Karpas-422 (cell line): ENCODE results near the gene RAP1GAP2. TPM values are rescaled to one million over a fixed set of nuclear protein-coding genes. Genes with fewer than 3 reads are reported as not detected.

ENCODE experiments used
- DNase-seq: peaks from one replicate; pipeline ENCODE4 v3.0.0-alpha.2; 2015
- H2AFZ ChIP-seq: fragments of 200-600 bp; sonication (generic); 2 replicates; pipeline ENCODE4 v1.6.1; 2014; ENCODE audit warnings: antibody characterized with exemption, low read length, mixed read lengths
- H3K27ac ChIP-seq: fragments of 200-600 bp; sonication (generic); 2 replicates; pipeline ENCODE4 v1.5.1; 2014; ENCODE audit warnings: mild to moderate bottlenecking, low read length, moderate library complexity
- H3K27me3 ChIP-seq: fragments of 200-600 bp; sonication (generic); 2 replicates; pipeline ENCODE4 v1.6.1; 2014; ENCODE audit warnings: low read length, mixed read lengths
- H3K36me3 ChIP-seq: fragments of 200-600 bp; sonication (generic); 2 replicates; pipeline ENCODE4 v1.6.1; 2014; ENCODE audit warnings: low read length, mixed read lengths; ENCODE audit not compliant: insufficient read depth
- H3K4me1 ChIP-seq: fragments of 200-600 bp; sonication (generic); 2 replicates; pipeline ENCODE4 v1.6.1; 2014; ENCODE audit warnings: mild to moderate bottlenecking, low read length, mixed read lengths
- H3K4me2 ChIP-seq: fragments of 200-600 bp; sonication (generic); 2 replicates; pipeline ENCODE4 v1.6.1; 2014; ENCODE audit warnings: low read length, low read depth, mild to moderate bottlenecking; ENCODE audit not compliant: poor library complexity, severe bottlenecking
- H3K4me3 ChIP-seq: fragments of 200-600 bp; sonication (generic); 2 replicates; pipeline ENCODE4 v1.5.1; 2014; ENCODE audit warnings: mild to moderate bottlenecking, antibody characterized with exemption, low read length, mixed read lengths
- H3K79me2 ChIP-seq: fragments of 200-600 bp; sonication (generic); 2 replicates; pipeline ENCODE4 v1.6.1; 2014; ENCODE audit warnings: mild to moderate bottlenecking, low read length, mixed read lengths
- H3K9ac ChIP-seq: fragments of 200-600 bp; sonication (generic); 2 replicates; pipeline ENCODE4 v1.6.0; 2014; ENCODE audit warnings: low read length
- H3K9me2 ChIP-seq: fragments of 200-600 bp; sonication (generic), shearing (Covaris generic); replicated peaks from 2 replicates; pipeline ENCODE4 v1.6.0; 2014; ENCODE audit warnings: mild to moderate bottlenecking, low read length, moderate library complexity; ENCODE audit not compliant: insufficient read depth
- H3K9me3 ChIP-seq: fragments of 300-700, 200-600 bp; sonication (generic); 2 replicates; pipeline ENCODE4 v1.6.1; 2014; ENCODE audit warnings: low read length, mixed read lengths
- H4K20me1 ChIP-seq: fragments of 200-600 bp; sonication (generic); 2 replicates; pipeline ENCODE4 v1.6.1; 2014; ENCODE audit warnings: mild to moderate bottlenecking, antibody characterized with exemption, low read length, low read depth; ENCODE audit not compliant: insufficient read depth
- total RNA-seq: library from RNA; depleted of rRNA; stranded (reverse); fragments of >200 nt; shearing (Covaris generic); gene quantifications from 2 replicates; pipeline ENCODE4 v1.2.3, GENCODE V29; 2014; ENCODE audit warnings: low replicate concordance

Gene RAP1GAP2
- total RNA-seq, 1 experiment from 2014 or later: 6.0 TPM

- Histone ChIP-seq H3K9ac (no peak overlapping the region), H3K9me3 (peaks cover 4% of the 10 kb centered on the region; the same call in 1 of the 2 replicates), H3K9me2 (no peaks in the 10 kb centered on the region), H3K79me2 (no peaks in the 10 kb centered on the region), H3K27ac (no peak overlapping the region), H3K36me3 (peaks cover 9% of the 10 kb centered on the region; the same call in 1 of the 2 replicates), H3K4me2 (no peak overlapping the region), H4K20me1 (no peaks in the 10 kb centered on the region), H3K4me3 (no peak overlapping the region), H3K27me3 (no peaks in the 10 kb centered on the region), H2AFZ (no peak overlapping the region), H3K4me1 (peaks cover under 1% of the 10 kb centered on the region; the same call in 1 of the 2 replicates)
- DNase-seq: no peak
Measured at GRCh38 chr17:3017936-3018335, 221.7 kb downstream of the RAP1GAP2 start.

- H3K27ac ChIP-seq: no peak overlapping the region
- H3K9me3 ChIP-seq: peaks cover 7% of the 10 kb centered on the region; the same call in 1 of the 2 replicates
- H3K4me1 ChIP-seq: no peaks in the 10 kb centered on the region
- no peaks in the 10 kb centered on the region for H4K20me1 ChIP-seq
- no peaks in the 10 kb centered on the region for H3K27me3 ChIP-seq
- no peak overlapping the region for H3K9ac ChIP-seq
- H3K4me2 ChIP-seq: no peak overlapping the region
- no peaks in the 10 kb centered on the region for H3K79me2 ChIP-seq
- H3K36me3 ChIP-seq: peaks cover 14% of the 10 kb centered on the region
- no peak for DNase-seq
- no peaks in the 10 kb centered on the region for H3K9me2 ChIP-seq
- no peak overlapping the region for H3K4me3 ChIP-seq
- H2AFZ ChIP-seq: no peak overlapping the region
Measured at GRCh38 chr17:3019761-3020160, 223.5 kb downstream of the RAP1GAP2 start.

- H4K20me1 ChIP-seq: no peaks in the 10 kb centered on the region
- H3K4me1 ChIP-seq: no peaks in the 10 kb centered on the region
- no peak overlapping the region for H3K4me3 ChIP-seq
- DNase-seq: no peak
- H3K9ac ChIP-seq: no peak overlapping the region
- H3K27ac ChIP-seq: no peak overlapping the region
- H3K36me3 ChIP-seq: peaks cover 14% of the 10 kb centered on the region
- no peaks in the 10 kb centered on the region for H3K27me3 ChIP-seq
- no peaks in the 10 kb centered on the region for H3K79me2 ChIP-seq
- no peak overlapping the region for H2AFZ ChIP-seq
- H3K9me2 ChIP-seq: no peaks in the 10 kb centered on the region
- no peak overlapping the region for H3K4me2 ChIP-seq
- peaks cover 7% of the 10 kb centered on the region; the same call in 1 of the 2 replicates for H3K9me3 ChIP-seq
Measured at GRCh38 chr17:3020381-3020780, 224.1 kb downstream of the RAP1GAP2 start.

GRCh38 chr17:3022197-3022596 lies 226.0 kb downstream of the RAP1GAP2 start:
- Histone ChIP-seq H3K27me3 (no peaks in the 10 kb centered on the region), H3K27ac (no peak overlapping the region), H3K9me3 (peaks cover 7% of the 10 kb centered on the region; the same call in 1 of the 2 replicates), H3K36me3 (peaks cover 14% of the 10 kb centered on the region), H3K9ac (no peak overlapping the region), H2AFZ (no peak overlapping the region), H3K4me2 (no peak overlapping the region), H3K4me3 (no peak overlapping the region), H3K9me2 (no peaks in the 10 kb centered on the region), H3K4me1 (no peaks in the 10 kb centered on the region), H4K20me1 (no peaks in the 10 kb centered on the region), H3K79me2 (no peaks in the 10 kb centered on the region)
- DNase-seq: no peak

- Histone ChIP-seq H3K27me3 (no peaks in the 10 kb centered on the region), H4K20me1 (no peaks in the 10 kb centered on the region), H2AFZ (no peak overlapping the region), H3K4me1 (no peaks in the 10 kb centered on the region), H3K79me2 (no peaks in the 10 kb centered on the region), H3K9ac (no peak overlapping the region), H3K9me3 (peaks cover 7% of the 10 kb centered on the region; the same call in 1 of the 2 replicates), H3K27ac (no peak overlapping the region), H3K36me3 (peaks cover 14% of the 10 kb centered on the region), H3K9me2 (no peaks in the 10 kb centered on the region), H3K4me3 (no peak overlapping the region), H3K4me2 (no peak overlapping the region)
- DNase-seq: no peak
Measured at GRCh38 chr17:3024346-3024745, 228.1 kb downstream of the RAP1GAP2 start.

GRCh38 chr17:3025421-3026124 lies 229.3 kb downstream of the RAP1GAP2 start:
- Histone ChIP-seq H3K4me3 (no peak overlapping the region), H3K9me2 (no peaks in the 10 kb centered on the region), H2AFZ (no peak overlapping the region), H3K27ac (no peak overlapping the region), H3K36me3 (peaks cover 17% of the 10 kb centered on the region), H3K4me1 (no peaks in the 10 kb centered on the region), H3K4me2 (no peak overlapping the region), H3K27me3 (no peaks in the 10 kb centered on the region), H3K9ac (no peak overlapping the region), H3K79me2 (no peaks in the 10 kb centered on the region), H4K20me1 (no peaks in the 10 kb centered on the region), H3K9me3 (peaks cover 7% of the 10 kb centered on the region; the same call in 1 of the 2 replicates)
- no peak for DNase-seq

GRCh38 chr17:3026125-3026855 lies 230.1 kb downstream of the RAP1GAP2 start:
- Histone ChIP-seq H2AFZ (no peak overlapping the region), H3K36me3 (peaks cover 17% of the 10 kb centered on the region), H4K20me1 (no peaks in the 10 kb centered on the region), H3K27me3 (no peaks in the 10 kb centered on the region), H3K4me2 (no peak overlapping the region), H3K27ac (no peak overlapping the region), H3K9ac (no peak overlapping the region), H3K9me2 (no peaks in the 10 kb centered on the region), H3K4me3 (no peak overlapping the region), H3K79me2 (no peaks in the 10 kb centered on the region), H3K9me3 (peaks cover 7% of the 10 kb centered on the region; the same call in 1 of the 2 replicates), H3K4me1 (no peaks in the 10 kb centered on the region)
- no peak for DNase-seq
